ENCODE measurements around the gene CD99. TPM values are rescaled to one million over a fixed set of nuclear protein-coding genes. Genes with fewer than 3 reads are reported as not detected.

CD99 gene
- total and polyA plus RNA-seq, 2 donors (not counting 3 experiments of a cell fraction or from before 2014, with no cell fraction given): 364 to 654 TPM

DNA sequence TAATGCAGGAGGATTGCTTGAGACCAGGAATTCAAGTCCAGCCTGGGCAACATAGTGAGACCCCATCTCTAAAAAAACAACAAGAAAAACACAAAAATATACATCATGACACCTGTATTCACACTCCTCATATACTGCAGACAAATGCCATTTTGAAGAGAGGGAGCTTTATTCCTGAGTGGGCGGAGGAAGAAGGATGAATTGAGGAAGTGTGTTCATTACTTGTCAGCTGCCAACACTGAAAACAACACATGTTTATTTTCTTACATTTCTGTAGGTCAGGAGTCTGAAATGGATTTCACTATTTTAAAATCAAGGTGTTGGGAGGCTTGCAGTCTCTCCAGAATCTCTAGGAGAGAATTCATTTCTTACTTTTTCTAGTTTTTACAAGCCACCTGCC lies 47.2 kb upstream of the CD99 start:
- POLR2A ChIA-PET: no interaction called here
- Histone ChIP-seq H3K9me3 (replicated peaks; ENCODE audit: control insufficient read depth, insufficient read depth, low read length) (no peaks in the 10 kb centered on the region), H4K20me1 (replicated peaks; ENCODE audit: control insufficient read depth, extremely low read depth, insufficient read depth, low read length) (no peaks in the 10 kb centered on the region), H3K9ac (replicated peaks; ENCODE audit: extremely low read depth, insufficient read depth, low read length) (no peak overlapping the region), H3K27me3 (ENCODE audit: control insufficient read depth in 2 of 2, insufficient read depth in 2 of 2, low read length in 2 of 2) (no peaks in the 10 kb centered on the region), H3K4me2 (ENCODE audit: insufficient read depth, low read length) (no peak overlapping the region), H3K79me2 (ENCODE audit: control insufficient read depth, insufficient read depth, low read length) (no peaks in the 10 kb centered on the region), H3K27ac (ENCODE audit: insufficient read depth, low read depth, low read length) (no peak overlapping the region), H3K9me1 (replicated peaks; ENCODE audit: control insufficient read depth, extremely low read depth, insufficient read depth, low read length) (no peaks in the 10 kb centered on the region), H3K4me3 (replicated peaks in 1 of 3; ENCODE audit: insufficient read depth in 1 of 3, low read depth in 1 of 3, low read length in 3 of 3) (no peak overlapping the region), H2AFZ (ENCODE audit: low read depth, low read length) (no peak overlapping the region), H3K36me3 (ENCODE audit: control insufficient read depth in 2 of 2, extremely low read depth in 1 of 2, insufficient read depth in 2 of 2, low read length in 2 of 2) (peaks cover 0 to 3% of the 10 kb centered on the region in 2 experiments), H3K4me1 (ENCODE audit: control insufficient read depth, extremely low read depth, insufficient read depth, low read length) (no peaks in the 10 kb centered on the region)
- BruUV-seq (replicated peaks): no TSS peak
- intact Hi-C loops (cut with micrococcal nuclease): loop anchor here (1.0 to 2.0 kb wide), 4 partner anchors 52 to 175 kb away; no protein-coding TSS in a partner anchor
- DNase-seq (ENCODE audit: low read depth, low spot score) (no peak), FAIRE-seq (no peak)
- CTCF ChIA-PET: no interaction called here
- dilution Hi-C loops (cut with MboI; ENCODE audit: extremely low pct_ligation_motif_present, low sequenced_read_pairs): no loop called here
- TF ChIP-seq POLR2AphosphoS5 (IDR thresholded peaks at IDR 0.05; ENCODE audit: insufficient read depth, low read depth, low read length): no peak
- no peak for TF ChIP-seq JUN (IDR thresholded peaks at IDR 0.05; ENCODE audit: borderline replicate concordance, insufficient read depth, insufficient read length, low read depth)
- no peak for TF ChIP-seq POLR2A (IDR thresholded peaks at IDR 0.05; ENCODE audit: low read depth, low read length)
- no peak for TF ChIP-seq FOS (IDR thresholded peaks at IDR 0.05; ENCODE audit: borderline replicate concordance, insufficient read depth, low read length)
- TF ChIP-seq EZH2 (IDR thresholded peaks at IDR 0.05; ENCODE audit: borderline replicate concordance, low read depth, low read length, severe bottlenecking): no peak
- no peak for TF ChIP-seq GATA2 (IDR thresholded peaks at IDR 0.05; ENCODE audit: insufficient read depth, insufficient read length, low read depth, low read length)
- TF ChIP-seq, protein P1, sequence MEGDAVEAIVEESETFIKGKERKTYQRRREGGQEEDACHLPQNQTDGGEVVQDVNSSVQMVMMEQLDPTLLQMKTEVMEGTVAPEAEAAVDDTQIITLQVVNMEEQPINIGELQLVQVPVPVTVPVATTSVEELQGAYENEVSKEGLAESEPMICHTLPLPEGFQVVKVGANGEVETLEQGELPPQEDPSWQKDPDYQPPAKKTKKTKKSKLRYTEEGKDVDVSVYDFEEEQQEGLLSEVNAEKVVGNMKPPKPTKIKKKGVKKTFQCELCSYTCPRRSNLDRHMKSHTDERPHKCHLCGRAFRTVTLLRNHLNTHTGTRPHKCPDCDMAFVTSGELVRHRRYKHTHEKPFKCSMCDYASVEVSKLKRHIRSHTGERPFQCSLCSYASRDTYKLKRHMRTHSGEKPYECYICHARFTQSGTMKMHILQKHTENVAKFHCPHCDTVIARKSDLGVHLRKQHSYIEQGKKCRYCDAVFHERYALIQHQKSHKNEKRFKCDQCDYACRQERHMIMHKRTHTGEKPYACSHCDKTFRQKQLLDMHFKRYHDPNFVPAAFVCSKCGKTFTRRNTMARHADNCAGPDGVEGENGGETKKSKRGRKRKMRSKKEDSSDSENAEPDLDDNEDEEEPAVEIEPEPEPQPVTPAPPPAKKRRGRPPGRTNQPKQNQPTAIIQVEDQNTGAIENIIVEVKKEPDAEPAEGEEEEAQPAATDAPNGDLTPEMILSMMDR (IDR thresholded peaks at IDR 0.05; ENCODE audit: extremely low read depth in 1 of 2, insufficient read depth in 1 of 2, low read depth in 1 of 2, low read length in 2 of 2): no peak
- TF ChIP-seq MYC (IDR thresholded peaks at IDR 0.05; ENCODE audit: low read depth, low read length): no peak
- TF ChIP-seq, protein P2, sequence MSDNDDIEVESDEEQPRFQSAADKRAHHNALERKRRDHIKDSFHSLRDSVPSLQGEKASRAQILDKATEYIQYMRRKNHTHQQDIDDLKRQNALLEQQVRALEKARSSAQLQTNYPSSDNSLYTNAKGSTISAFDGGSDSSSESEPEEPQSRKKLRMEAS (IDR thresholded peaks at IDR 0.05; ENCODE audit: insufficient read depth, insufficient read length): no peak

Data from endothelial cell of umbilical vein (primary cell).